ENCODE measurements around the gene EPB41L4B.

Gene EPB41L4B

GRCh38 chr9:109258481-109259302 is 62.2 kb downstream of the EPB41L4B start:
- Histone ChIP-seq H3K27ac (ENCODE audit: low read depth, low read length) (no peak overlapping the region), H3K4me1 (ENCODE audit: control insufficient read depth in 1 of 2, insufficient read depth in 2 of 2, low read length in 2 of 2) (no peaks in the 10 kb centered on the region), H3K9me3 (ENCODE audit: control insufficient read depth in 1 of 2, low read length in 2 of 2) (no peaks in the 10 kb centered on the region), H3K27me3 (ENCODE audit: control insufficient read depth in 1 of 2, insufficient read depth in 2 of 2, low read length in 2 of 2) (no peaks in the 10 kb centered on the region), H3K4me3 (ENCODE audit: low read depth in 1 of 2, low read length in 2 of 2) (no peak overlapping the region), H3K9ac (ENCODE audit: low read depth in 1 of 2, low read length in 2 of 2) (no peak overlapping the region), H3K36me3 (ENCODE audit: control insufficient read depth in 1 of 2, insufficient read depth in 2 of 2, low read length in 2 of 2) (peaks cover 0 to 7% of the 10 kb centered on the region in 2 donors)

- H3K27me3 ChIP-seq (ENCODE audit: control insufficient read depth in 1 of 2, insufficient read depth in 2 of 2, low read length in 2 of 2) = no peaks in the 10 kb centered on the region
- H3K4me3 ChIP-seq (ENCODE audit: low read depth in 1 of 2, low read length in 2 of 2) = no peak overlapping the region
- peaks cover 0 to 14% of the 10 kb centered on the region in 2 donors for H3K36me3 ChIP-seq (ENCODE audit: control insufficient read depth in 1 of 2, insufficient read depth in 2 of 2, low read length in 2 of 2)
- no peaks in the 10 kb centered on the region for H3K9me3 ChIP-seq (ENCODE audit: control insufficient read depth in 1 of 2, low read length in 2 of 2)
- peaks cover 5 to 6% of the 10 kb centered on the region in 2 donors for H3K4me1 ChIP-seq (ENCODE audit: control insufficient read depth in 1 of 2, insufficient read depth in 2 of 2, low read length in 2 of 2)
- no peak overlapping the region for H3K27ac ChIP-seq (ENCODE audit: low read depth, low read length)
- no peak overlapping the region for H3K9ac ChIP-seq (ENCODE audit: low read depth in 1 of 2, low read length in 2 of 2)
Measured at GRCh38 chr9:109256336-109256735, 64.5 kb downstream of the EPB41L4B start.

- H3K4me3 ChIP-seq (ENCODE audit: low read depth in 1 of 2, low read length in 2 of 2) = no peak overlapping the region
- peaks cover 0 to 14% of the 10 kb centered on the region in 2 donors for H3K36me3 ChIP-seq (ENCODE audit: control insufficient read depth in 1 of 2, insufficient read depth in 2 of 2, low read length in 2 of 2)
- no peaks in the 10 kb centered on the region for H3K9me3 ChIP-seq (ENCODE audit: control insufficient read depth in 1 of 2, low read length in 2 of 2)
- no peaks in the 10 kb centered on the region for H3K27me3 ChIP-seq (ENCODE audit: control insufficient read depth in 1 of 2, insufficient read depth in 2 of 2, low read length in 2 of 2)
- no peak overlapping the region for H3K9ac ChIP-seq (ENCODE audit: low read depth in 1 of 2, low read length in 2 of 2)
- peaks cover 10 to 13% of the 10 kb centered on the region in 2 donors for H3K4me1 ChIP-seq (ENCODE audit: control insufficient read depth in 1 of 2, insufficient read depth in 2 of 2, low read length in 2 of 2)
- H3K27ac ChIP-seq (ENCODE audit: low read depth, low read length) = no peak overlapping the region
Measured at GRCh38 chr9:109255394-109255793, 65.5 kb downstream of the EPB41L4B start.

GRCh38 chr9:109254317-109254716 is 66.5 kb downstream of the EPB41L4B start:
- peaks cover 0 to 14% of the 10 kb centered on the region in 2 donors for H3K36me3 ChIP-seq (ENCODE audit: control insufficient read depth in 1 of 2, insufficient read depth in 2 of 2, low read length in 2 of 2)
- H3K27ac ChIP-seq (ENCODE audit: low read depth, low read length) = no peak overlapping the region
- no peak overlapping the region for H3K9ac ChIP-seq (ENCODE audit: low read depth in 1 of 2, low read length in 2 of 2)
- no peaks in the 10 kb centered on the region for H3K27me3 ChIP-seq (ENCODE audit: control insufficient read depth in 1 of 2, insufficient read depth in 2 of 2, low read length in 2 of 2)
- no peak overlapping the region for H3K4me3 ChIP-seq (ENCODE audit: low read depth in 1 of 2, low read length in 2 of 2)
- H3K9me3 ChIP-seq (ENCODE audit: control insufficient read depth in 1 of 2, low read length in 2 of 2) = no peaks in the 10 kb centered on the region
- H3K4me1 ChIP-seq (ENCODE audit: control insufficient read depth in 1 of 2, insufficient read depth in 2 of 2, low read length in 2 of 2) = peaks cover 10 to 13% of the 10 kb centered on the region in 2 donors

GRCh38 chr9:109253637-109254284 is 67.1 kb downstream of the EPB41L4B start:
- Histone ChIP-seq H3K9ac (ENCODE audit: low read depth in 1 of 2, low read length in 2 of 2) (no peak overlapping the region), H3K27me3 (ENCODE audit: control insufficient read depth in 1 of 2, insufficient read depth in 2 of 2, low read length in 2 of 2) (no peaks in the 10 kb centered on the region), H3K4me3 (ENCODE audit: low read depth in 1 of 2, low read length in 2 of 2) (no peak overlapping the region), H3K4me1 (ENCODE audit: control insufficient read depth in 1 of 2, insufficient read depth in 2 of 2, low read length in 2 of 2) (peaks cover 10 to 13% of the 10 kb centered on the region in 2 donors), H3K36me3 (ENCODE audit: control insufficient read depth in 1 of 2, insufficient read depth in 2 of 2, low read length in 2 of 2) (peaks cover 0 to 14% of the 10 kb centered on the region in 2 donors), H3K9me3 (ENCODE audit: control insufficient read depth in 1 of 2, low read length in 2 of 2) (no peaks in the 10 kb centered on the region), H3K27ac (ENCODE audit: low read depth, low read length) (no peak overlapping the region)

GRCh38 chr9:109253241-109253636 is 67.6 kb downstream of the EPB41L4B start:
- H3K4me3 ChIP-seq (ENCODE audit: low read depth in 1 of 2, low read length in 2 of 2) = no peak overlapping the region
- no peaks in the 10 kb centered on the region for H3K9me3 ChIP-seq (ENCODE audit: control insufficient read depth in 1 of 2, low read length in 2 of 2)
- H3K27ac ChIP-seq (ENCODE audit: low read depth, low read length) = no peak overlapping the region
- no peaks in the 10 kb centered on the region for H3K27me3 ChIP-seq (ENCODE audit: control insufficient read depth in 1 of 2, insufficient read depth in 2 of 2, low read length in 2 of 2)
- H3K9ac ChIP-seq (ENCODE audit: low read depth in 1 of 2, low read length in 2 of 2) = no peak overlapping the region
- peaks cover 0 to 14% of the 10 kb centered on the region in 2 donors for H3K36me3 ChIP-seq (ENCODE audit: control insufficient read depth in 1 of 2, insufficient read depth in 2 of 2, low read length in 2 of 2)
- H3K4me1 ChIP-seq (ENCODE audit: control insufficient read depth in 1 of 2, insufficient read depth in 2 of 2, low read length in 2 of 2) = peaks cover 10 to 13% of the 10 kb centered on the region in 2 donors

GRCh38 chr9:109252291-109252690 is 68.6 kb downstream of the EPB41L4B start:
- no peaks in the 10 kb centered on the region for H3K27me3 ChIP-seq (ENCODE audit: control insufficient read depth in 1 of 2, insufficient read depth in 2 of 2, low read length in 2 of 2)
- no peak overlapping the region for H3K4me3 ChIP-seq (ENCODE audit: low read depth in 1 of 2, low read length in 2 of 2)
- peaks cover 0 to 14% of the 10 kb centered on the region in 2 donors for H3K36me3 ChIP-seq (ENCODE audit: control insufficient read depth in 1 of 2, insufficient read depth in 2 of 2, low read length in 2 of 2)
- H3K27ac ChIP-seq (ENCODE audit: low read depth, low read length) = no peak overlapping the region
- peaks cover 10 to 13% of the 10 kb centered on the region in 2 donors for H3K4me1 ChIP-seq (ENCODE audit: control insufficient read depth in 1 of 2, insufficient read depth in 2 of 2, low read length in 2 of 2)
- no peaks in the 10 kb centered on the region for H3K9me3 ChIP-seq (ENCODE audit: control insufficient read depth in 1 of 2, low read length in 2 of 2)
- no peak overlapping the region for H3K9ac ChIP-seq (ENCODE audit: low read depth in 1 of 2, low read length in 2 of 2)

- Histone ChIP-seq H3K27ac (ENCODE audit: low read depth, low read length) (no peak overlapping the region), H3K9me3 (ENCODE audit: control insufficient read depth in 1 of 2, low read length in 2 of 2) (no peaks in the 10 kb centered on the region), H3K4me1 (ENCODE audit: control insufficient read depth in 1 of 2, insufficient read depth in 2 of 2, low read length in 2 of 2) (peaks cover 10 to 13% of the 10 kb centered on the region in 2 donors), H3K4me3 (ENCODE audit: low read depth in 1 of 2, low read length in 2 of 2) (no peak overlapping the region), H3K36me3 (ENCODE audit: control insufficient read depth in 1 of 2, insufficient read depth in 2 of 2, low read length in 2 of 2) (peaks cover 0 to 14% of the 10 kb centered on the region in 2 donors), H3K27me3 (ENCODE audit: control insufficient read depth in 1 of 2, insufficient read depth in 2 of 2, low read length in 2 of 2) (no peaks in the 10 kb centered on the region), H3K9ac (ENCODE audit: low read depth in 1 of 2, low read length in 2 of 2) (peak overlapping the region in 1 of 2 donors; percentile 4)
Measured at GRCh38 chr9:109251776-109252106, 69.1 kb downstream of the EPB41L4B start.

- Histone ChIP-seq H3K4me3 (ENCODE audit: low read depth in 1 of 2, low read length in 2 of 2) (no peak overlapping the region), H3K4me1 (ENCODE audit: control insufficient read depth in 1 of 2, insufficient read depth in 2 of 2, low read length in 2 of 2) (peaks cover 10 to 13% of the 10 kb centered on the region in 2 donors), H3K36me3 (ENCODE audit: control insufficient read depth in 1 of 2, insufficient read depth in 2 of 2, low read length in 2 of 2) (peaks cover 0 to 14% of the 10 kb centered on the region in 2 donors), H3K27ac (ENCODE audit: low read depth, low read length) (no peak overlapping the region), H3K27me3 (ENCODE audit: control insufficient read depth in 1 of 2, insufficient read depth in 2 of 2, low read length in 2 of 2) (no peaks in the 10 kb centered on the region), H3K9me3 (ENCODE audit: control insufficient read depth in 1 of 2, low read length in 2 of 2) (no peaks in the 10 kb centered on the region), H3K9ac (ENCODE audit: low read depth in 1 of 2, low read length in 2 of 2) (peak overlapping the region in 1 of 2 donors; percentile 4)
Measured at GRCh38 chr9:109251080-109251775, 69.6 kb downstream of the EPB41L4B start.

GRCh38 chr9:109250771-109251079 is 70.1 kb downstream of the EPB41L4B start:
- no peaks in the 10 kb centered on the region for H3K27me3 ChIP-seq (ENCODE audit: control insufficient read depth in 1 of 2, insufficient read depth in 2 of 2, low read length in 2 of 2)
- peaks cover 10 to 13% of the 10 kb centered on the region in 2 donors for H3K4me1 ChIP-seq (ENCODE audit: control insufficient read depth in 1 of 2, insufficient read depth in 2 of 2, low read length in 2 of 2)
- H3K9me3 ChIP-seq (ENCODE audit: control insufficient read depth in 1 of 2, low read length in 2 of 2) = no peaks in the 10 kb centered on the region
- no peak overlapping the region for H3K27ac ChIP-seq (ENCODE audit: low read depth, low read length)
- H3K9ac ChIP-seq (ENCODE audit: low read depth in 1 of 2, low read length in 2 of 2) = no peak overlapping the region
- H3K4me3 ChIP-seq (ENCODE audit: low read depth in 1 of 2, low read length in 2 of 2) = no peak overlapping the region
- peaks cover 0 to 14% of the 10 kb centered on the region in 2 donors for H3K36me3 ChIP-seq (ENCODE audit: control insufficient read depth in 1 of 2, insufficient read depth in 2 of 2, low read length in 2 of 2)

Data from duodenal mucosa (tissue), 2 donors.